Neural cell (in vitro differentiated cells): ENCODE data around the gene WNT7B. TPM values are rescaled to one million over a fixed set of nuclear protein-coding genes. Genes with fewer than 3 reads are reported as not detected.

Source experiments
- H2AFZ ChIP-seq: fragments of 200-600, 300-800 bp; sonication (generic), shearing (Covaris generic); 2 replicates; pipeline ENCODE4 v1.6.0; 2014; ENCODE audit warnings: low read depth, mild to moderate bottlenecking, antibody characterized with exemption, low read length, moderate library complexity
- H3F3A ChIP-seq: fragments of 200-600 bp; shearing (Covaris generic); 2 replicates; pipeline ENCODE4 v1.6.1; 2016; ENCODE audit warnings: mild to moderate bottlenecking, moderate library complexity, mixed read lengths, antibody characterized with exemption, low read length; ENCODE audit not compliant: insufficient read depth, poor library complexity, severe bottlenecking
- H3K27ac ChIP-seq: fragments of 200-600, 300-800 bp; sonication (generic), shearing (Covaris generic); 2 replicates; pipeline ENCODE4 v1.5.1; 2014; ENCODE audit warnings: mild to moderate bottlenecking, low read length, moderate library complexity
- H3K27me3 ChIP-seq: fragments of 300-800, 200-600 bp; sonication (generic), shearing (Covaris generic); 2 replicates; pipeline ENCODE4 v1.6.0; 2014; ENCODE audit warnings: mild to moderate bottlenecking, low read depth, low read length, moderate library complexity; ENCODE audit not compliant: insufficient read depth
- H3K36me3 ChIP-seq: fragments of 300-800, 200-600 bp; sonication (generic), shearing (Covaris generic); 2 replicates; pipeline ENCODE4 v1.5.1; 2014; ENCODE audit warnings: mild to moderate bottlenecking, antibody characterized with exemption, low read length, moderate library complexity; ENCODE audit not compliant: insufficient read depth
- H3K4me2 ChIP-seq: fragments of 300-800, 200-600 bp; sonication (generic), shearing (Covaris generic); 2 replicates; pipeline ENCODE4 v1.6.0; 2014; ENCODE audit warnings: mild to moderate bottlenecking, low read length
- H3K4me3 ChIP-seq: fragments of 300-800, 200-600 bp; sonication (generic), shearing (Covaris generic); 2 replicates; pipeline ENCODE4 v1.5.1; 2014; ENCODE audit warnings: mild to moderate bottlenecking, low read length, moderate library complexity
- H3K79me2 ChIP-seq: fragments of 200-600 bp; shearing (Covaris generic); replicated peaks from 2 replicates; pipeline ENCODE4 v1.6.0; 2014; ENCODE audit warnings: mild to moderate bottlenecking, low read length, moderate library complexity; ENCODE audit not compliant: insufficient read depth
- H3K9ac ChIP-seq: fragments of 300-800, 200-600 bp; sonication (generic), shearing (Covaris generic); 2 replicates; pipeline ENCODE4 v1.6.1; 2016; ENCODE audit warnings: mild to moderate bottlenecking, low read length, mixed read lengths
- H3K9me2 ChIP-seq: fragments of 200-600 bp; shearing (Covaris generic); 2 replicates; pipeline ENCODE4 v1.6.1; 2016; ENCODE audit warnings: mild to moderate bottlenecking, low read length, mixed read lengths; ENCODE audit not compliant: insufficient read depth
- H3K9me3 ChIP-seq: fragments of 200-600, 300-800 bp; sonication (generic), shearing (Covaris generic); 2 replicates; pipeline ENCODE4 v1.6.1; 2016; ENCODE audit warnings: mild to moderate bottlenecking, mixed run types, low read length, moderate library complexity, mixed read lengths
- H4K20me1 ChIP-seq: fragments of 200-600 bp; shearing (Covaris generic); 2 replicates; pipeline ENCODE4 v1.6.1; 2016; ENCODE audit warnings: mild to moderate bottlenecking, mixed run types; ENCODE audit not compliant: insufficient read depth
- CTCF ChIP-seq: fragments of 450-650 bp; IDR thresholded peaks from 2 replicates; pipeline ENCODE4 v1.5.1; 2014; ENCODE audit warnings: antibody characterized with exemption, mild to moderate bottlenecking, moderate library complexity; ENCODE audit not compliant: poor library complexity, severe bottlenecking
- EP300 ChIP-seq: fragments of 450-650 bp; conservative IDR thresholded peaks from 2 replicates; pipeline ENCODE4 v1.6.1; 2014; ENCODE audit warnings: antibody characterized with exemption, mild to moderate bottlenecking, moderate library complexity; ENCODE audit not compliant: poor library complexity, severe bottlenecking
- EZH2 ChIP-seq: fragments of 200-600, 300-800 bp; shearing (Covaris generic), sonication (generic); IDR thresholded peaks from 2 replicates; pipeline ENCODE4 v1.6.1; 2014; ENCODE audit warnings: antibody characterized with exemption, low read length, borderline replicate concordance, mild to moderate bottlenecking; ENCODE audit not compliant: insufficient read depth, poor library complexity, severe bottlenecking
- MXI1 ChIP-seq: fragments of 450-650 bp; conservative IDR thresholded peaks from 2 replicates; pipeline ENCODE4 v1.6.1; 2014; ENCODE audit warnings: antibody characterized with exemption, mild to moderate bottlenecking; ENCODE audit not compliant: poor library complexity, severe bottlenecking
- POLR2AphosphoS5 ChIP-seq: IDR thresholded peaks from 2 replicates; pipeline ENCODE4 v1.6.1; 2012
- RAD21 ChIP-seq: fragments of 450-650 bp; conservative IDR thresholded peaks from 2 replicates; pipeline ENCODE4 v1.6.1; 2014; ENCODE audit warnings: antibody characterized with exemption, mild to moderate bottlenecking, moderate library complexity
- REST ChIP-seq: IDR thresholded peaks from 2 replicates; pipeline ENCODE4 v1.6.1; 2012; ENCODE audit warnings: borderline replicate concordance
- SMC3 ChIP-seq: fragments of 450-650 bp; conservative IDR thresholded peaks from 2 replicates; pipeline ENCODE4 v1.6.1; 2014; ENCODE audit warnings: antibody characterized with exemption, mild to moderate bottlenecking, moderate library complexity; ENCODE audit not compliant: poor library complexity
- TAF1 ChIP-seq: IDR thresholded peaks from 2 replicates; pipeline ENCODE4 v1.6.1; 2012; ENCODE audit warnings: low read depth
- polyA plus RNA-seq: library from polyadenylated mRNA; depleted of rRNA; stranded (reverse); fragments of >200 nt; gene quantifications from 2 replicates; pipeline ENCODE4 v1.2.3, GENCODE V29; 2014

WNT7B gene
- polyA plus RNA-seq, 1 donor from 2014 or later: 0.16 TPM

- H3K27ac ChIP-seq: no peak overlapping the region
- H2AFZ ChIP-seq: no peak overlapping the region
- H3K36me3 ChIP-seq: no peaks in the 10 kb centered on the region
- no peak overlapping the region for H3K4me3 ChIP-seq
- no peaks in the 10 kb centered on the region for H3K9me2 ChIP-seq
- H3F3A ChIP-seq: no peaks in the 10 kb centered on the region
- H3K27me3 ChIP-seq: no peaks in the 10 kb centered on the region
- H4K20me1 ChIP-seq: no peaks in the 10 kb centered on the region
- no peaks in the 10 kb centered on the region for H3K9me3 ChIP-seq
- no peaks in the 10 kb centered on the region for H3K79me2 ChIP-seq
- TF ChIP-seq POLR2AphosphoS5 (no peak), SMC3 (no peak), MXI1 (no peak), TAF1 (no peak)
- H3K4me2 ChIP-seq: no peak overlapping the region
- H3K9ac ChIP-seq: no peak overlapping the region
Measured at GRCh38 chr22:45998638-45999378, 21.8 kb upstream of the WNT7B start.

GRCh38 chr22:45997777-45998637 is 21.0 kb upstream of the WNT7B start:
- no peaks in the 10 kb centered on the region for H3F3A ChIP-seq
- no peaks in the 10 kb centered on the region for H3K9me2 ChIP-seq
- H3K9ac ChIP-seq: no peak overlapping the region
- no peaks in the 10 kb centered on the region for H4K20me1 ChIP-seq
- no peak overlapping the region for H3K4me2 ChIP-seq
- no peaks in the 10 kb centered on the region for H3K36me3 ChIP-seq
- H3K4me3 ChIP-seq: no peak overlapping the region
- H3K79me2 ChIP-seq: no peaks in the 10 kb centered on the region
- H2AFZ ChIP-seq: no peak overlapping the region
- no peak overlapping the region for H3K27ac ChIP-seq
- no peaks in the 10 kb centered on the region for H3K9me3 ChIP-seq
- H3K27me3 ChIP-seq: no peaks in the 10 kb centered on the region
- TF ChIP-seq SMC3 (no peak), CTCF (no peak), EP300 (no peak)

- Histone ChIP-seq H3K9ac (no peak overlapping the region), H3F3A (no peaks in the 10 kb centered on the region), H3K27me3 (no peaks in the 10 kb centered on the region), H3K36me3 (no peaks in the 10 kb centered on the region), H3K4me3 (no peak overlapping the region), H3K4me2 (no peak overlapping the region), H2AFZ (no peak overlapping the region), H4K20me1 (no peaks in the 10 kb centered on the region), H3K27ac (no peak overlapping the region), H3K9me3 (no peaks in the 10 kb centered on the region), H3K79me2 (no peaks in the 10 kb centered on the region), H3K9me2 (no peaks in the 10 kb centered on the region)
- TF ChIP-seq CTCF (no peak), TAF1 (no peak), EP300 (no peak), RAD21 (no peak), REST (no peak), SMC3 (no peak), EZH2 (no peak), MXI1 (no peak), POLR2AphosphoS5 (no peak)
Measured at GRCh38 chr22:45997077-45997776, 20.3 kb upstream of the WNT7B start.
